Stimulated activated CD4-positive, alpha-beta T cell treated with anti-CD3 and anti-CD28 coated beads, Interleukin-4, amount 100 ng/mL, for 1 hour (primary cell): ENCODE measurements around the gene ZPBP2.
A peak's percentile ranks its signal among the peaks of the same experiment; 100 is the strongest.

Experiments used
- DNase-seq: peaks from one replicate; pipeline ENCODE4 v3.0.0-alpha.2; 2020

Gene ZPBP2

DNA sequence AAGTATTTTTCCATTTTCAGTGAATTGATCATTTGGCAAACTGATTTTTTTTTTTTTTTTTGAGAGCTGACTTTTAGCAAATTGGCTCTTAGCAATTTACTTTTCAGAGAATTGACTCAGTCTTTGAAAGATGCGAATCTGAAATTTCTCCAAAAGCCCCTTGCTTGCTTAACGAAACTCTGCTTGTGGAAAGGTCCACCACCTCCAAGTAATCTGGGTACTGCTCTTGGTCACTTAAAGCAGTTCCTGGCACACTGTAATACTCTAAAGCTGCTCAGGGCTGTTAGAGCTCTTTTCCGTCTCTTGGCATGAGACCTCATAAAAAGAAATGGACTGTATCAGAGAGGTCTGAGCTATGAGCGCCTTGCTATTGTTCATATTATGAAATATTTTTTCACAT is 47.6 kb downstream of the ZPBP2 start:
- DNase-seq = no peak

DNA sequence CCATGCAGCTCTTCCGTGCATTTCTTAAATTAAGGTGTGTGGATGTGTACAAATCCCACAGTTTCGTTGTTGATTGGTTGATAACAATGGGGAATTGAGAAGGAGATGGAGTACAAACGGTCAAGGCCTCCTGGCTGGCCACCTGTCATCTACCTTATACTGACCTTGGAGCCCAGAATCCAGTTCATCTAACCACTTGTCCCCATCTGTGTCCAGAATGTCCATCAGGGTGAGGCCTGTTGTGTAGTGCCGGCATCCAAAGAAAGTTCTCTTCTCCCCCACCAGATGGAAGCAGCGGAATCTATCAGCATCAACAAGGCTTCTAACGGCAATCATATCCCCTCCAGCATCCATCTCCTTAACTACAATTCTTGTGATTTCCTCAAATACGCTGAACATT is 48.9 kb downstream of the ZPBP2 start:
- no peak for DNase-seq

DNA sequence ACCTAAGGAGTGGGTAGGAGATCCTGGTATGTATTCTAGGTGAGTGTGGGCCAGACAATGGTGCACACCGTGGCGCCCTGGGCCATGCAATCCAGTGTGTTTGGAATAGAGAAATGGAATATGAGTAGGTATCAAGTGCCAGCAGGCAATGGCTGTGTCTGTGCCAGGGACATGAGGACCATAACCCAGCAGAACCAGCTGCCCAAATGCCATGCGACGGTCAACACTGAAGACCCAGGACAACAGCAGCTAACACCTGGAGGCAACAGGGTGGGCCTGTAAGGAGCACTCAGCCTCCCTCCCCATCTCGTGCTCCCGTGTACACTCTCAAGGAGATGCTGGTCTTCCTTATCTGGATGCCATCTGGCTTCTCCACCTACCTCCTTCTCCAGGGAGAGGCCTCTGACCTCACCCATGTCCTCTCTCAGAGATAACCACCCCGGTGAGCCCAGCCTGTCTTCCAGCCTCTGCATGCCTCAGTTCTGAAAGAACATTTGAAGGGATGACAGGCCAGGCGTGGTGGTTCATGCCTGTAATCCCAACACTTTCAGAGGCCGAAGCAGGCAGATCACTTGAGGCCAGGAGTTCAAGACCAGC is 51.2 kb downstream of the ZPBP2 start:
- no peak for DNase-seq

DNA sequence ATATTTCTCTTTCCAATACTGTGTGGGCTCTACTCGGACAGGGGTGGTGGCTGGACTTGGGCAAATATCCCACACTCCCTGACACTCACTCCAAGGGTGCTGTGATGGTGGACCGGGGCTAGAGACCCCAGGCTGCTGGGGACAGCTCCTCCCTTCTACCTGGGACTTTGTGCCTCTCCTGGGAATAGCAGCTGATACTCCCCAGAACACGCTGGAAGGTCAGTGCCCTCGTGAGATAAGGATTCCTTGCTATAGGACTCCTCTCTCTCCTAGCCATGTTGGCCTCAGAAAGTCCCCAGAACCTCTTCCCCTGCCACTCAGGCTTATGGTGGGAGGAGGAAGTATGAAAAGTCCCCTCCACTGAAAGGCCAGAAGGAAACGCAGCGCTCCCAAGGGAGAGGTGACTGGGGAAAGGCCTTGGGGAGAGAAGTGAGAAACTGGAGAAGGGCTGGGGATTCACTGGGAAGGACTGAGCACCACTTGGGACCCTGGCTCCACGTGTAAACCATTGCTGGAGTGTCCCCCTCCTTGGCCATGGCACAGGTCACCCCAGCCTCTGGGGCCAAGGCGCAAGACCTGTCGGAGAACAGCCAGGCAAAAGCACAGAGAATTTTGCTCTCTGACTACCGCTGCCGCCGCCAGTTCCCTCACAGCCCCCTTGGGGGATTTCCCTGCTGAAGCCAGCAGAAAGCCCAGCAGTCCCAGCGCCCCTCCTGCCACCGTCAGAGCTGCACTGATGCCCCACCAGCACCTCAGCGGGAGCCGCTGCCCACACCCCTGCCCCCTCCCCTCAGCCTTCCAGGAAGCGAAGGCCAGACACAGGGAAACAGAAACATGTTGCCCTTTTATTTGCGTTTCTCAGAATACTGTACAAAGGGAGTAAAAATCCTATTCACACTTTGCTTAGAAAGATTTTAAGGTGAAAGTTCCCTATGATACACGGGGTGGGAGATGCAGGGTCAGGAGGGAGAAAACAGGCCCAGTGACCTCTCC is 52.5 kb downstream of the ZPBP2 start:
- DNase-seq = peak; percentile 68

DNA sequence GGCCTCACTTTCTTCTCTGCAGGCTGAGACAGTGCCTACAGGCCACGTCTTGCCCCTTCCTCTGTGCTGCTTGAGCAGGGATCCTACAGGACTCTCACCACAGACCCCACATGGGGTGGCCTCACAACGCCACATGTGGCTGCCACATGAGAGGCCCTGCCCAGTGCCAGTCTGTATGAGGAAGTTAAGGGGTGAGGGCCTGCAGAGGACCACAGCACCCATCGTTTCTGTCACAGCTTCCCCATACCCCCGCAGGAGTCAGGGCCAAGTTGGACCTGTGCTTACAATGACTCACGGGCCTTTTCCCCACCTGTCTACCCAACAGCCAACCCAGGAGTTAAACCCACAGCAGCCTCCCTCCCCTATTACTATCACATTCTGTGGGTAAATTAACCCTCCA is 53.3 kb downstream of the ZPBP2 start:
- DNase-seq = peak; percentile 31

DNA sequence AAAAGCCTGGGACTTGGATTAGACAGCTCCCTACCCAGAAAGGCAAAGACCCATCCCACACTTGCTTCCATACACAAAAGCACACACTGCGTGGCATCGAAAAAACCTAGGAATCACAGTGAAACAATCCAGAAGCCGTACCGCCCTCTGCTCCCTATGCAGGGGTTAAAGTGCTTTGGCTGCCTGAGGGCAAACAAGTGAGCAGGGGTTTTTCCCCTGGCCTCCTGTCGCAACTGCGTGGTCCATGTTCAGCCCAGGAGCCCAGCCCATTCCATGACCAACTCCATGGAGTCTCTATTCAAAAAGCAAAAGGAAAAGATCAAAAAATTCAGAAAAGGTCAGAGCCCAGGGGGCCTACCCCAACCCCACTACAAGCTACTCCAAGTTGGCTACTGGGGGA is 54.0 kb downstream of the ZPBP2 start:
- DNase-seq = no peak

DNA sequence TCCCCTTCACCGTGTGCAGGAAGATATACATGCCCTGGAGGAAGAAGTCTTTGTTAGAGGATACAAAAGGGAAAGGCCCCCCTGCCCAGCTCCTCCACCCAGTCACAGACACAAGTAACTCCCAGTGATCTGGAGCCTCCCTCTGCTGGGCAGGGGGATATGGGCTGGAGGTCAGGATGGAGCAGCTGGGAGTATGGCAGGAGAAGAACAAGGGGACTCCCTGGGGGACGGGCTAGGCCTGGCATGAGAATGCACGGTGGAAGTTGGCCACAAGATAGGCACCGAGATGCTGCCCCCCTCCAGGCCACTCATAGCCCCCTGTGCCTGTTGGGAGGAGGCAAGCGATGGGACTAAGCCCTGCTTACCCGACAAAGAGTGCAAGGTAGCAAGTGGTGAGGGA is 55.2 kb downstream of the ZPBP2 start:
- DNase-seq = no peak

DNA sequence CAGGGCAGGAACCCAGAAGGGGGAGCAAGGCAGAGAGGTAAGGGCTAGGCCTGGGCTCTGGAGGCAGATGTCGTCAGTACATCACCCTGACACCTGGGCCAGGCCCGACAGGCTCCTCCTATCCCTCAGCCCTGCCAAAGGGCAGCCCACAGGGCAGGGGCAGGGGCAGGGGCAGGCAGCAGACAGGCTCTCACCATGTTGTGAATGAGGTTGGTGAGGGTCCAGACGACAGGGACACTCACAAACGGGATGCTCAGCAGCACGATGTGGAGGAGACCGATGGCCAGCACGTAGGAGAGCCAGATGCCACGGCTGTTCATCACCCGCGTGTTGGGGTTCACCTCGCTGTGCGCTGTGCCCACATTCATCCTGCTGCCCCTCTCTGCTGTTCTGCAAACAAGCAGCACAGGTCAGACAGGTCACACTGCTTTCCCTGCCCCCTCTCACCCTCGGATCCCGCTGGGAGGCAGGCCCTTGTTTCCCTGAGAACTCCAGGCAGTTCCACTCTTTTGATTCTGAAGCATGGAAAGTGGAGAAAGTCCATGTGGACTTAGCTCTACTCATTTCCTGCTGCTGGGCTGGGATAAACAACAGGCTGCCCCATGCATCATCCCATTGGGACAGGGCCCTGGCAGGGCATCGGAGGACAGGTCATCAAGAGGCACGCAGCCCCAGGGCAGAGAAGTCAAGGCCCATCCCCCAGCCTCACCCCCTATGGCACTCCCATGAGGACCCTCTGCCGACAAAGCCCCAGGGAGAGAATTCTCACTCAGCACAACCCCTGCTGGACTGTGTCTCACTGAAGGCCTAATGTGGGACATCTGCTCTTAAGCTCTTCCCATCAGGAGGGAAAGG is 56.1 kb downstream of the ZPBP2 start:
- no peak for DNase-seq

DNA sequence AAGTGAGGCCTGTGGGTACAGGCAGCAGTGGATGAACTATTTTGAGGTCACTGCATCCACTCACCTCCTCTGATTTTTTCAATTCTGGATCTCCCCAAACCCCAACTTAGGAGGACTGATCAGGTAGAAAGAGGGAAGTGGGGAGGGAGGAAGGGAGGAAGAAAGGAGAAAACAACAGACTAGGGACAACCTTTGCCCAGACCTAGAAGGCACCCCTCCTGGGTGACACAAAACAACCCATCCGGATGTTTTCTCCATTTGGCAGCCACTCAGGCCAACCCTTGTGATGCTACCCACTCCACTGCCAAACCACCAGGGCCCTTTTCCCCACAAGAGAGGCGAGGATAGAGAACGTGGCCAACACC is 56.7 kb downstream of the ZPBP2 start:
- no peak for DNase-seq

DNA sequence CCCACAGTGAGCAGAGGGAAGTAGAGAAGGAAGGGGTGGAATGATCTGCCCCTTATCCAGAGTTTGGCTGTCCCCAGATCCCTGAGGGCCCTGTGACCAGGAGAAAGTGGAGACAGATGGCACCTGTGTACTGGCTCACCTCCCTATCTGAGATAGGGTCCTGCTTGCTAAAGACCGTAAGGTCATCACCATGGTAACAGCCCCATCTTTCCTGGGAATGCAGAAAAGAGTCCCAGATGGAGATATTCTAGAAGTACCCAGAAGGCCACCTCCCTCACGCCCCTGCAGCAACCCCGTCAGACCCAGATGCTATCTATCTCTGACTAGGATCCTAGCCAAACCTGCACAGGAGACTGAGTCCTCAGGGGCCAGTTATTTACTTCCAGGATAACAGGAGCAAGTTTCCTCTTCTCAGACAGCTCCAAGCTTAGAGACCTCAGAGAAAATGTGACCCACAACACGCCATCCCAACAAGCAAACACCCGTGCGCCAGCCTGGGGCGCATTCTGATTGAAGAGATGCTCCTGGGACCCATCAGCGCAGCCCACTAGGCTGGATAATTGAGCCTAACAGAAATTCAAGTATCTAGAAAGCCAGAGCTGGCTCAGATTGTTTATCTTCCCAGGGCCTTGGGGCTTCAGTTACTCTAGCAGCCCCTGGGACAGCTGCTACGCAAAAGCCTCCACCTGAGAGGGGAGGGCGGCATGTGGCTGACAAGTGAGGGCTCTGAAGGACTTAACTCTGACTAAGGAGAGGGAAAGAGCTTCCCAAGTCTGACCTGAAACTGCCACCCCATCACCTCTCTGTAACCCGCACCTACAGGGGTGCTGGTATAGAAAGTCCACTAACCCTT is 57.5 kb downstream of the ZPBP2 start:
- no peak for DNase-seq

DNA sequence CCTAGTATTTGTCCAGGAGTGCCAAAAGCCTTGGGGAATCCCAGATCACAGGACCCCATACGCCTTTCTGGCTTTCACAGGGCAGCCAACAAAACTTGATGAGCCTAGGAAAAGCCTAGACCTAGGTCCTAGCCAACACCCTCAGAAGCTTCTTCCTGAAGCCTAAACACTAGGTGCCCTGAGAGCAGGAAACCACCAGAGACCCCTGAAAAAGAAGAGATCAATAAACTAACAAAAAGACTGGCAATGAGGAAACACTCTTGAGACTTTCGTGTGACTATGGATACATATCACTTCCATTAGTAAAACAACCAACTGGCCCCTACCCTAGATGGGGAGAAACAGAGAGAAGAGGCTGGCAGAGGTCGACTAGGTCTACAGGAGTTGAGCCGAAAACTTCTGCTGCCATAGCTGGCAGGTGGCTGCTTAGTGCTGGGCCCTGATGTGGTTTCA is 58.2 kb downstream of the ZPBP2 start:
- DNase-seq = no peak

DNA sequence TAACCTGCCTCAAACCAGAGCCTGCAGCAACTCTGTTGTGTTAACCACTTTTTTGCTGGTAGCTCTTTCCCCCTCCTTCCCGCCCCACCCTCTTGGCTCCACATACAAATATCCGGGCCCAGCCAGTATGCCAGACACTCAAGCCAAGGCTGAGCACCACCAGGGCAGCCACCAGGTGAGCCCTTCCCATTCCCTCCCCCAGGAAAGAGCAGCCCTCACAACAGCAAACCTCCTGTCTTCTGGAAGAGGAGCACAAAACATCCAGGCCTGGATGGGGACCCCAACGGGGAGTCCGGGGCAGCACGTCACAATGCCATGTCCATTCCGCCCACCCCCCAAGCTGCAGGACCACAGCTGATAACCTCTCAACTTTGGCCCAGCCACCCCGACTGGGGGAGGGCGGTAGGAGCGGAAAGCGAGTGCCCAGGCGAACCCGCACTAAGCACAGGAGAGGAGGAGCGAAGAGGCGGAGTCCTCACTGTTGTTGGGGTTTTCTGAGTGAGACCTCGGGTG is 58.6 kb downstream of the ZPBP2 start:
- peak; percentile 58 for DNase-seq
